ENCODE measurements around the gene CD38.

Gene CD38

GRCh38 chr4:15874671-15875070 lies 96.5 kb downstream of the CD38 start:
- no peaks in the 10 kb centered on the region for H3K36me3 ChIP-seq (ENCODE audit: insufficient read depth, low read length)
- TF ChIP-seq EZH2 (IDR thresholded peaks at IDR 0.05; ENCODE audit: borderline replicate concordance, low read depth, low read length, severe bottlenecking), result no peak
- TF ChIP-seq CTCF (IDR thresholded peaks at IDR 0.05; ENCODE audit: borderline replicate concordance, extremely low read depth, low read length, poor library complexity, severe bottlenecking), result no peak
- no peak overlapping the region for H3K4me2 ChIP-seq (ENCODE audit: insufficient read depth, low read length)
- H4K20me1 ChIP-seq (ENCODE audit: insufficient read depth, low read length), result no peaks in the 10 kb centered on the region
- ATAC-seq (ENCODE audit: insufficient read depth, low read depth) (no peak), DNase-seq (no peak)
- no peak overlapping the region for H2AFZ ChIP-seq (ENCODE audit: low read depth, low read length)
- no peaks in the 10 kb centered on the region for H3K27me3 ChIP-seq (ENCODE audit: insufficient read depth, low read length, poor library complexity)
- no peaks in the 10 kb centered on the region for H3K79me2 ChIP-seq (ENCODE audit: insufficient read depth, low read length)
- H3K9ac ChIP-seq (ENCODE audit: low read depth, low read length), result no peak overlapping the region
- no peak overlapping the region for H3K4me3 ChIP-seq (ENCODE audit: low read depth in 1 of 2, low read length in 2 of 2)
- no peaks in the 10 kb centered on the region for H3K4me1 ChIP-seq (ENCODE audit: insufficient read depth, low read length)
- peaks cover 9% of the 10 kb centered on the region for H3K9me3 ChIP-seq (ENCODE audit: insufficient read depth, low read length, severe bottlenecking)
- H3K27ac ChIP-seq (ENCODE audit: low read length), result no peak overlapping the region

GRCh38 chr4:15875663-15876460 lies 97.7 kb downstream of the CD38 start:
- ATAC-seq (ENCODE audit: insufficient read depth, low read depth), result no peak

GRCh38 chr4:15878011-15878410 lies 99.9 kb downstream of the CD38 start:
- DNase-seq, result no peak
- no peaks in the 10 kb centered on the region for H3K79me2 ChIP-seq (ENCODE audit: insufficient read depth, low read length)

More at GRCh38 chr4:15875663-15876460, 97.7 kb downstream of the CD38 start:
- TF ChIP-seq CTCF (IDR thresholded peaks at IDR 0.05; ENCODE audit: borderline replicate concordance, extremely low read depth, low read length, poor library complexity, severe bottlenecking) (no peak), EZH2 (IDR thresholded peaks at IDR 0.05; ENCODE audit: borderline replicate concordance, low read depth, low read length, severe bottlenecking) (no peak)
- peaks cover 9% of the 10 kb centered on the region for H3K9me3 ChIP-seq (ENCODE audit: insufficient read depth, low read length, severe bottlenecking)
- H3K79me2 ChIP-seq (ENCODE audit: insufficient read depth, low read length), result no peaks in the 10 kb centered on the region
- no peak overlapping the region for H3K9ac ChIP-seq (ENCODE audit: low read depth, low read length)
- no peak overlapping the region for H3K4me3 ChIP-seq (ENCODE audit: low read depth in 1 of 2, low read length in 2 of 2)
- H4K20me1 ChIP-seq (ENCODE audit: insufficient read depth, low read length), result no peaks in the 10 kb centered on the region
- no peaks in the 10 kb centered on the region for H3K36me3 ChIP-seq (ENCODE audit: insufficient read depth, low read length)
- no peak overlapping the region for H3K4me2 ChIP-seq (ENCODE audit: insufficient read depth, low read length)
- no peak overlapping the region for H3K27ac ChIP-seq (ENCODE audit: low read length)
- H2AFZ ChIP-seq (ENCODE audit: low read depth, low read length), result no peak overlapping the region
- H3K4me1 ChIP-seq (ENCODE audit: insufficient read depth, low read length), result no peaks in the 10 kb centered on the region
- H3K27me3 ChIP-seq (ENCODE audit: insufficient read depth, low read length, poor library complexity), result no peaks in the 10 kb centered on the region
- DNase-seq, result no peak

More at GRCh38 chr4:15878011-15878410, 99.9 kb downstream of the CD38 start:
- Histone ChIP-seq H3K27ac (ENCODE audit: low read length) (no peak overlapping the region), H2AFZ (ENCODE audit: low read depth, low read length) (no peak overlapping the region), H3K4me3 (ENCODE audit: low read depth in 1 of 2, low read length in 2 of 2) (no peak overlapping the region), H4K20me1 (ENCODE audit: insufficient read depth, low read length) (no peaks in the 10 kb centered on the region), H3K9ac (ENCODE audit: low read depth, low read length) (no peak overlapping the region), H3K4me2 (ENCODE audit: insufficient read depth, low read length) (no peak overlapping the region), H3K36me3 (ENCODE audit: insufficient read depth, low read length) (no peaks in the 10 kb centered on the region), H3K4me1 (ENCODE audit: insufficient read depth, low read length) (no peaks in the 10 kb centered on the region), H3K9me3 (ENCODE audit: insufficient read depth, low read length, severe bottlenecking) (peaks cover 9% of the 10 kb centered on the region), H3K27me3 (ENCODE audit: insufficient read depth, low read length, poor library complexity) (no peaks in the 10 kb centered on the region)
- no peak for ATAC-seq (ENCODE audit: insufficient read depth, low read depth)
- TF ChIP-seq EZH2 (IDR thresholded peaks at IDR 0.05; ENCODE audit: borderline replicate concordance, low read depth, low read length, severe bottlenecking), result no peak
- TF ChIP-seq CTCF (IDR thresholded peaks at IDR 0.05; ENCODE audit: borderline replicate concordance, extremely low read depth, low read length, poor library complexity, severe bottlenecking), result peak; percentile 9
